Measurements from ENCODE around the gene TEAD1.
A peak's percentile ranks its signal among the peaks of the same experiment; 100 is the strongest.

TEAD1 gene

GRCh38 chr11:12885717-12886239 lies 211.6 kb downstream of the TEAD1 start:
- in situ Hi-C loops (cut with HindIII; ENCODE audit: low pct_unique_long_range_greater_than_20kb, low sequenced_read_pairs) = no loop called here
- TF ChIP-seq JUND (IDR thresholded peaks at IDR 0.05; ENCODE audit: low read depth) = no peak

GRCh38 chr11:12886508-12886907 lies 212.3 kb downstream of the TEAD1 start:
- in situ Hi-C loops (cut with HindIII; ENCODE audit: low pct_unique_long_range_greater_than_20kb, low sequenced_read_pairs) = no loop called here
- DNase-seq (ENCODE audit: low read depth in 1 of 2, low spot score in 1 of 2) = no peak
- TF ChIP-seq JUND (IDR thresholded peaks at IDR 0.05; ENCODE audit: low read depth) = no peak

More at GRCh38 chr11:12885717-12886239, 211.6 kb downstream of the TEAD1 start:
- DNase-seq (ENCODE audit: low read depth in 1 of 2, low spot score in 1 of 2) = no peak

GRCh38 chr11:12888525-12889158 lies 214.4 kb downstream of the TEAD1 start:
- peak; percentile 26 to 74 for DNase-seq (ENCODE audit: low read depth in 1 of 2, low spot score in 1 of 2)
- in situ Hi-C loops (cut with HindIII; ENCODE audit: low pct_unique_long_range_greater_than_20kb, low sequenced_read_pairs) = no loop called here
- no peak for TF ChIP-seq JUND (IDR thresholded peaks at IDR 0.05; ENCODE audit: low read depth)

GRCh38 chr11:12889243-12889642 lies 215.0 kb downstream of the TEAD1 start:
- DNase-seq (ENCODE audit: low read depth in 1 of 2, low spot score in 1 of 2) = no peak
- TF ChIP-seq JUND (IDR thresholded peaks at IDR 0.05; ENCODE audit: low read depth) = no peak
- in situ Hi-C loops (cut with HindIII; ENCODE audit: low pct_unique_long_range_greater_than_20kb, low sequenced_read_pairs) = no loop called here

- in situ Hi-C loops (cut with HindIII; ENCODE audit: low pct_unique_long_range_greater_than_20kb, low sequenced_read_pairs) = no loop called here
- DNase-seq (ENCODE audit: low read depth in 1 of 2, low spot score in 1 of 2) = no peak
- no peak for TF ChIP-seq JUND (IDR thresholded peaks at IDR 0.05; ENCODE audit: low read depth)
Observed at GRCh38 chr11:12890476-12890875, 216.3 kb downstream of the TEAD1 start.

GRCh38 chr11:12893787-12894672 lies 219.8 kb downstream of the TEAD1 start:
- DNase-seq (ENCODE audit: low read depth in 1 of 2, low spot score in 1 of 2) = peak; percentile 13 to 57
- no peak for TF ChIP-seq JUND (IDR thresholded peaks at IDR 0.05; ENCODE audit: low read depth)
- in situ Hi-C loops (cut with HindIII; ENCODE audit: low pct_unique_long_range_greater_than_20kb, low sequenced_read_pairs) = no loop called here

DNA sequence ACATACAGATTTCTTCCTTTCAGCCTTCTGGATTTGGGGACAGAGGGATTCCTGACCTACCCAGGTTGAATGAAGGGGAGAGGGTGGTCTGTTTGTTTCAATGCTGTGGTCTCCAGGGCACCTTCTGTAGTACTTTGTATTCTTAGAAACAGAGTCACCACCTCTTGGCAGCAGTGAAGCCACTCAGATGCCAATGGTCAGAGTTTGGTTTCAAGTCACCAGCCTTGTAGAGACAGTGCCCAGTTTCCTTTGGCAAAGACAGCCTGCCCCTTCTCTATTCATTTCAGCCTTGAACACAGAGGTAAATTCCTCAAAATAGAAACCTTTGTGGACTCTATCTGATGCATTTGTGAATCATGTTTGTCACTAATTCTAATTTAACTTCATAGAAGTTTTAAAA lies 223.2 kb downstream of the TEAD1 start:
- in situ Hi-C loops (cut with HindIII; ENCODE audit: low pct_unique_long_range_greater_than_20kb, low sequenced_read_pairs) = no loop called here
- DNase-seq (ENCODE audit: low read depth in 1 of 2, low spot score in 1 of 2) = no peak
- no peak for TF ChIP-seq JUND (IDR thresholded peaks at IDR 0.05; ENCODE audit: low read depth)

DNA sequence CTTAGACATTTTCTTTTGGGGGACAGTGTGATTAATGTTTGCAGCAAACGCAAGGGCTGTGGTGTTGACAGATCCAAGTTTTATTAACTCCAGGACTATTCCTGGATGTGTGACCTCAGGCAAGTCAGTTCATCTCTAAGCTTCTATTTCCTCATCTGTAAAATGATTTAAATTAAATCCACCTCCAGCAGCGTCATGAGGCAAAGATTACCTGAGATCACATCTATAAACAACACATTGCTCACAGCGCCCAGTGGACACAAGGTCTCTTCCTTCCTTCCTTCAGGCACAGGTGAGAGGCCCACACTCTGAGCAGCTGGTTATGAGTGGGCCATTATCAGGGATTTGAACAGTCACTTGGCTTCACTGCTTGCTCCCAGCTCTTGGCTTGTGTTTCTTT lies 223.6 kb downstream of the TEAD1 start:
- no peak for DNase-seq (ENCODE audit: low read depth in 1 of 2, low spot score in 1 of 2)
- no peak for TF ChIP-seq JUND (IDR thresholded peaks at IDR 0.05; ENCODE audit: low read depth)
- in situ Hi-C loops (cut with HindIII; ENCODE audit: low pct_unique_long_range_greater_than_20kb, low sequenced_read_pairs) = no loop called here

DNA sequence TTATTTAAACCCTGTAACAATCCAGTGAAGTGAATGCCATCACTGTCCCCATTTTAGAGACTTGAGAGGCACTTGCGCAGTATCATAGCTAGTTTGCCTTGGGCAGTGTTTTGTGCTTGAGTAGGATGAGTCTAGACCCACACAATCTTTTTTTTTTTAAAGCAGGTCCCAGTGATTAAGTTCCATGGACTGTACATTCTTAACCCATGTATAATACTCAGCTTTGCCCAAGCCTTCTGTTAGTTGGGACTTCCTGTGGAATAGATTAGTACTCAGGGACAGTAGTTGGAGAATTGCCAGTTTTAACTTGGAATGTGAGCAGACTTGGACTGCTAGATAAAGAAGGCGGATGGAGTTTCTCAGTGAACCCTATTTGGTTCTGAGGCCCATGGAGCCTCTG lies 226.3 kb downstream of the TEAD1 start:
- no peak for DNase-seq (ENCODE audit: low read depth in 1 of 2, low spot score in 1 of 2)
- no peak for TF ChIP-seq JUND (IDR thresholded peaks at IDR 0.05; ENCODE audit: low read depth)
- in situ Hi-C loops (cut with HindIII; ENCODE audit: low pct_unique_long_range_greater_than_20kb, low sequenced_read_pairs) = no loop called here

- TF ChIP-seq JUND (IDR thresholded peaks at IDR 0.05; ENCODE audit: low read depth) = no peak
- no peak for DNase-seq (ENCODE audit: low read depth in 1 of 2, low spot score in 1 of 2)
- in situ Hi-C loops (cut with HindIII; ENCODE audit: low pct_unique_long_range_greater_than_20kb, low sequenced_read_pairs) = no loop called here
Observed at GRCh38 chr11:12901272-12901671, 227.1 kb downstream of the TEAD1 start.

DNA sequence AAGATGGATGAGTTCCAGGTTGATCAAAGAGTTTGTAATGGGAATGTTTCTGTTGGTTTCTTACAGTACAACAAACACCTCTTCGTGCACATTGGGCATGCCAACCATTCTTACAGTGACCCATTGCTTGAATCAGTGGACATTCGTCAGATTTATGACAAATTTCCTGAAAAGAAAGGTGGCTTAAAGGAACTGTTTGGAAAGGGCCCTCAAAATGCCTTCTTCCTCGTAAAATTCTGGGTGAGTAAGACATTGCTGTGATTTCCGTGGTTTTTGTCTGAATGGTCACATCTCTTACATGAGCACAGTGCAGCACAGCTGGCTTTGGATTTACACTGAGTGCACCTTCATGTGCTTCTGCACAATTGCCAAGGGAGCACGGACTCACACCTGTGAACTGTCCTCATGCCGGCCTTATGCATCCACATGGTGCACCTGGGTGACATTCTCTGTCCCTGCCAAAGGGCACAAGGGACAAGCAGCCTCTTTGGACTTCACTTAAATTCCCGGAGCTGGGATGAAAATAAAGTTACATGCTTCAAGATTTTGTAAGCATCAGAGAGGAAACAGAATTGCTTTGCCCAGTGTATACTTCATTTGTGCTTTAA lies 227.8 kb downstream of the TEAD1 start:
- TF ChIP-seq JUND (IDR thresholded peaks at IDR 0.05; ENCODE audit: low read depth) = no peak
- DNase-seq (ENCODE audit: low read depth in 1 of 2, low spot score in 1 of 2) = no peak

GRCh38 chr11:12902791-12903486 lies 228.7 kb downstream of the TEAD1 start:
- DNase-seq (ENCODE audit: low read depth in 1 of 2, low spot score in 1 of 2) = no peak
- in situ Hi-C loops (cut with HindIII; ENCODE audit: low pct_unique_long_range_greater_than_20kb, low sequenced_read_pairs) = no loop called here
- no peak for TF ChIP-seq JUND (IDR thresholded peaks at IDR 0.05; ENCODE audit: low read depth)

More for the DNA sequence above, 227.8 kb downstream of the TEAD1 start:
- in situ Hi-C loops (cut with HindIII; ENCODE audit: low pct_unique_long_range_greater_than_20kb, low sequenced_read_pairs) = no loop called here
